GM21717 (cell line): ENCODE results near the gene BUB1B.
"Not testable (repeated sequence)": the region's sequence is repeated elsewhere in the genome, so short reads cannot be mapped to it uniquely, and the experiment has no call there.

ENCODE experiments used
- ATAC-seq: cut with Tn5 transposase; IDR thresholded peaks from one replicate; pipeline ENCODE4 v1.9.1; 2021; ENCODE audit warnings: mild to moderate bottlenecking, moderate library complexity; ENCODE audit not compliant: unreplicated experiment

Gene BUB1B

GRCh38 chr15:40160689-40161688 is at the start of gene BUB1B:
Gene BUB1B, plus strand, starts transcription at chr15:40161069. Its CDS starts 152 bp downstream, at chr15:40161221.
- ATAC-seq: peak; percentile 80

- ATAC-seq: no peak
These were observed 49.0 kb upstream of the BUB1B start for GRCh38 chr15:40111888-40112287.

GRCh38 chr15:40112789-40113188 is 48.1 kb upstream of the BUB1B start:
- no peak for ATAC-seq

GRCh38 chr15:40114218-40114617 is 46.7 kb upstream of the BUB1B start:
- no peak for ATAC-seq

- not testable (repeated sequence) for ATAC-seq
These were observed 45.8 kb upstream of the BUB1B start for GRCh38 chr15:40115106-40115505.

- ATAC-seq: peak; percentile 81
These were observed 45.2 kb upstream of the BUB1B start for GRCh38 chr15:40115670-40116093.

- no peak for ATAC-seq
These were observed 42.4 kb upstream of the BUB1B start for GRCh38 chr15:40118473-40118872.

GRCh38 chr15:40121911-40122638 is 38.8 kb upstream of the BUB1B start:
- no peak for ATAC-seq

- not testable (repeated sequence) for ATAC-seq
These were observed 37.9 kb upstream of the BUB1B start for GRCh38 chr15:40122989-40123388.

- ATAC-seq: not testable (repeated sequence)
These were observed 37.0 kb upstream of the BUB1B start for GRCh38 chr15:40123863-40124262.

- ATAC-seq: not testable (repeated sequence)
These were observed 36.5 kb upstream of the BUB1B start for GRCh38 chr15:40124333-40124732.

- ATAC-seq: not testable (repeated sequence)
These were observed 36.0 kb upstream of the BUB1B start for GRCh38 chr15:40124807-40125285.

- ATAC-seq: no peak
These were observed 34.9 kb upstream of the BUB1B start for GRCh38 chr15:40125950-40126349.

- no peak for ATAC-seq
These were observed 31.9 kb upstream of the BUB1B start for GRCh38 chr15:40128766-40129660.

- ATAC-seq: no peak
These were observed 30.8 kb upstream of the BUB1B start for GRCh38 chr15:40130118-40130517.

GRCh38 chr15:40130799-40131502 is 29.9 kb upstream of the BUB1B start:
- no peak for ATAC-seq

- no peak for ATAC-seq
These were observed 27.3 kb upstream of the BUB1B start for GRCh38 chr15:40133544-40133943.

GRCh38 chr15:40134885-40135284 is 26.0 kb upstream of the BUB1B start:
- no peak for ATAC-seq

GRCh38 chr15:40135846-40136450 is 24.9 kb upstream of the BUB1B start:
- not testable (repeated sequence) for ATAC-seq
